HG03159 (cell line): Measurements from ENCODE around the gene TNFSF11.
A peak's percentile ranks its signal among the peaks of the same experiment; 100 is the strongest.
"Not testable (repeated sequence)": the region's sequence is repeated elsewhere in the genome, so short reads cannot be mapped to it uniquely, and the experiment has no call there.

ENCODE experiments used
- ATAC-seq: cut with Tn5 transposase; IDR thresholded peaks from one replicate; pipeline ENCODE4 v1.9.1; 2021; ENCODE audit warnings: mild to moderate bottlenecking, moderate library complexity; ENCODE audit not compliant: unreplicated experiment

Gene TNFSF11

GRCh38 chr13:42559573-42560218 lies 14.3 kb upstream of the TNFSF11 start:
- not testable (repeated sequence) for ATAC-seq

GRCh38 chr13:42560320-42560719 lies 13.6 kb upstream of the TNFSF11 start:
- not testable (repeated sequence) for ATAC-seq

- no peak for ATAC-seq
These were observed 12.0 kb upstream of the TNFSF11 start for GRCh38 chr13:42561752-42562467.

GRCh38 chr13:42567906-42568305 lies 6.0 kb upstream of the TNFSF11 start:
- no peak for ATAC-seq

GRCh38 chr13:42569576-42570344 lies 4.2 kb upstream of the TNFSF11 start:
- ATAC-seq, result no peak

GRCh38 chr13:42571895-42572294 lies 2.1 kb upstream of the TNFSF11 start:
- ATAC-seq, result no peak

- ATAC-seq, result peak; percentile 67
These were observed 721 bp downstream of the TNFSF11 start for GRCh38 chr13:42574435-42575311.

- ATAC-seq, result no peak
These were observed 2.0 kb downstream of the TNFSF11 start for GRCh38 chr13:42575938-42576337.

- no peak for ATAC-seq
These were observed 3.6 kb downstream of the TNFSF11 start for GRCh38 chr13:42577538-42577937.

- ATAC-seq, result no peak
These were observed 6.7 kb downstream of the TNFSF11 start for GRCh38 chr13:42580644-42581043.

- ATAC-seq, result no peak
These were observed 7.5 kb downstream of the TNFSF11 start for GRCh38 chr13:42581427-42581826.

GRCh38 chr13:42591602-42592001 lies 17.6 kb downstream of the TNFSF11 start:
- no peak for ATAC-seq

GRCh38 chr13:42592915-42593900 lies 19.3 kb downstream of the TNFSF11 start:
- ATAC-seq, result no peak

GRCh38 chr13:42594481-42595252 lies 20.7 kb downstream of the TNFSF11 start:
- peak; percentile 60 for ATAC-seq

GRCh38 chr13:42595253-42595571 lies 21.3 kb downstream of the TNFSF11 start:
- no peak for ATAC-seq

GRCh38 chr13:42597505-42597904 lies 23.6 kb downstream of the TNFSF11 start:
- no peak for ATAC-seq

- no peak for ATAC-seq
These were observed 27.0 kb downstream of the TNFSF11 start for GRCh38 chr13:42600943-42601342.

GRCh38 chr13:42602906-42603305 lies 29.0 kb downstream of the TNFSF11 start:
- peak; percentile 75 for ATAC-seq

GRCh38 chr13:42603571-42603970 lies 29.6 kb downstream of the TNFSF11 start:
- no peak for ATAC-seq
